Aorta (tissue), 5 donors: ENCODE results near the gene ASTN2. TPM values are rescaled to one million over a fixed set of nuclear protein-coding genes. Genes with fewer than 3 reads are reported as not detected.

Experiments used
- ATAC-seq: fragments of 200-7000 bp; cut with Tn5 transposase; one replicate; pipeline ENCODE4 v1.9.1; 2022; ENCODE audit warnings: moderate library complexity; ENCODE audit not compliant: low FRiP score
- DNase-seq, 2 donors: peaks; one replicate each; pipeline ENCODE4 v3.0.0-alpha.2; 2020
- H3K27ac ChIP-seq, 2 donors: one replicate each; pipeline ENCODE4 v1.5.1; 2013; ENCODE audit warnings: low read length in 2 of 2, mild to moderate bottlenecking in 2 of 2, moderate library complexity in 2 of 2, control low read depth in 1 of 2, inconsistent platforms in 1 of 2, low read depth in 1 of 2
- H3K27me3 ChIP-seq, 2 donors: one replicate each; pipeline ENCODE4 v1.6.1; 2013; ENCODE audit warnings: control low read depth in 1 of 2, low read length in 1 of 2, mild to moderate bottlenecking in 1 of 2, moderate library complexity in 1 of 2; ENCODE audit not compliant: insufficient read depth in 2 of 2, control insufficient read depth in 1 of 2
- H3K36me3 ChIP-seq, 2 donors: one replicate each; pipeline ENCODE4 v1.6.1; 2013; ENCODE audit warnings: control low read depth in 1 of 2, low read length in 1 of 2, mild to moderate bottlenecking in 1 of 2; ENCODE audit not compliant: insufficient read depth in 2 of 2, control insufficient read depth in 1 of 2
- H3K4me1 ChIP-seq, 2 donors: one replicate each; pipeline ENCODE4 v1.6.1; 2013; ENCODE audit warnings: low read length in 2 of 2, control low read depth in 1 of 2, mild to moderate bottlenecking in 1 of 2, moderate library complexity in 1 of 2; ENCODE audit not compliant: insufficient read depth in 2 of 2, control insufficient read depth in 1 of 2
- H3K4me3 ChIP-seq, 2 donors: one replicate each; pipeline ENCODE4 v1.5.1; 2013; ENCODE audit warnings: low read length in 2 of 2, control low read depth in 1 of 2, mild to moderate bottlenecking in 1 of 2
- H3K9me3 ChIP-seq: one replicate; pipeline ENCODE4 v1.6.1; 2013; ENCODE audit warnings: mild to moderate bottlenecking, low read length; ENCODE audit not compliant: control insufficient read depth
- WGBS, 2 donors: extraction: QIAGEN DNeasy Blood & Tissue Kit; methylation state at CpG; one replicate each; pipeline ENCODE4 v1.1.7; 2013; 5-methylcytosine and 5-hydroxymethylcytosine counted together
- intact Hi-C, 2 donors: fragments of 100-400 bp; cut with DNase I; formaldehyde crosslinking; loops; one replicate each; pipeline versions ENCODE4 v1.14.2 to v1.15.0; 2022
- polyA plus RNA-seq, 2 donors: library from polyadenylated mRNA; stranded (reverse); fragments of 200-250 nt; gene quantifications; one replicate each; pipeline ENCODE4 v1.2.3, GENCODE V29; 2013
- total RNA-seq, 2 donors: library from RNA; stranded (reverse); fragmentation: NEBNext Ultra II Directional; extraction: Animal tissue kit (Norgen Biotek cat#: 25700); gene quantifications; one replicate each; pipeline ENCODE4 v1.2.1, GENCODE V29; 2021
- donor health status: healthy with polysubstance abuse.
- donor health status: Bipolar disorder and iron deficiency.
- donor health status: DM: no; HTN: no; CAD: no.
- donor health status: DM: no; HTN: no; CAD: no.
- donor health status: DM: yes; HTN: yes; CAD: no.

Gene ASTN2
- total and polyA plus RNA-seq, 4 donors = 1.0 to 7.5 (median 4.4) TPM

GRCh38 chr9:116574027-116574679 lies 840.7 kb downstream of the ASTN2 start:
- H3K9me3 ChIP-seq = no peaks in the 10 kb centered on the region
- DNase-seq (no peak), ATAC-seq (no peak)
- no peak overlapping the region for H3K4me3 ChIP-seq
- no peaks in the 10 kb centered on the region for H3K27me3 ChIP-seq
- intact Hi-C loops = loop anchor here in 1 of 2 donors (5.0 kb wide), 2 partner anchors 422 to 982 kb away; partner anchors contain the start of gene PAPPA
- H3K27ac ChIP-seq = no peak overlapping the region
- no peaks in the 10 kb centered on the region for H3K36me3 ChIP-seq
- no peaks in the 10 kb centered on the region for H3K4me1 ChIP-seq
- WGBS, 2 donors = 90 to 94% methylated on average over 1 of the region's 1 CpG

DNA sequence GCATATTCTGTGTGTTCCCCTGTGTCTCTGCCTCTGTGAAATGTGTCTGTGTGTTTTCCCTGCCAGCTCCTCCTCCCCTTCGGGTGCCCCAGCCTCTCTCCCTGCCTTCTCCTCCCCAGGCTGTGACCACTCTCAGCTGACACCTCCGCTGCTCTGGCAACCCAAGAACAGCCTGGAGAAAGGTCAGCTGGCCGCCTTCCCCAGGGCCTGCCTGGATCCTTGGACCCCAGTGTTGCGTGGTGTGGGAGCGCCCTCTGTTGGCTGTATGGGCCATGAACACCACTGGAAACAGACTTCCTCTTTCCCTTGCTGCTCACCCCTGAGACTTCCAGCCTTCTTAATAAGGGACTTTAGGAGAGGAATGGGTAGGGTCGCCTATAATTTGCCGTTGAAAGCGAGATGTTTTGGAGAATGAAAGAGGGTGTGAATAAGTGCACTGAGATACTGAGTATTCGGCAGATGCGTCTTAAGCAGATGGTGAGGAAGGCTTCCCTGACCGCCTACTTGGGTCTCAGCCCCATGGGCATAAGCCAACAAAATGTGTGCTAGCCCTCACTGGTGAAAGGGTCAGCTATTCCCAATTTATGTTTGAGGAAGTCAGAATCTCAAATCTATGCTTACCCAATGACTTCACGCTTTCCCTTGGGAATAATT lies 842.6 kb downstream of the ASTN2 start:
- ATAC-seq = peak; percentile 88
- H3K27ac ChIP-seq = no peak overlapping the region
- H3K4me3 ChIP-seq = no peak overlapping the region
- no peaks in the 10 kb centered on the region for H3K36me3 ChIP-seq
- intact Hi-C loops = loop anchor here (2.0 to 5.0 kb wide), 3 partner anchors 420 to 980 kb away; partner anchors contain the start of gene PAPPA (in 1 of the 2)
- no peaks in the 10 kb centered on the region for H3K27me3 ChIP-seq
- WGBS, 2 donors = 25 to 26% methylated on average over 12 of the region's 12 CpGs
- peak; percentile 87 to 93 for DNase-seq
- no peaks in the 10 kb centered on the region for H3K9me3 ChIP-seq
- H3K4me1 ChIP-seq = no peaks in the 10 kb centered on the region

GRCh38 chr9:116569111-116569510 lies 845.7 kb downstream of the ASTN2 start:
- H3K4me3 ChIP-seq = no peak overlapping the region
- ATAC-seq = no peak
- intact Hi-C loops = no loop called here
- no peaks in the 10 kb centered on the region for H3K9me3 ChIP-seq
- no peak for DNase-seq
- H3K27me3 ChIP-seq = no peaks in the 10 kb centered on the region
- H3K4me1 ChIP-seq = no peaks in the 10 kb centered on the region
- H3K27ac ChIP-seq = no peak overlapping the region
- no peaks in the 10 kb centered on the region for H3K36me3 ChIP-seq
- WGBS, 2 donors = 80 to 86% methylated on average over 5 of the region's 5 CpGs

- no peak overlapping the region for H3K27ac ChIP-seq
- 61% methylated on average over 5 of the region's 5 CpGs for WGBS, 2 donors
- no peak overlapping the region for H3K4me3 ChIP-seq
- ATAC-seq (no peak), DNase-seq (no peak)
- no peaks in the 10 kb centered on the region for H3K27me3 ChIP-seq
- no peaks in the 10 kb centered on the region for H3K4me1 ChIP-seq
- intact Hi-C loops = no loop called here
- no peaks in the 10 kb centered on the region for H3K9me3 ChIP-seq
- no peaks in the 10 kb centered on the region for H3K36me3 ChIP-seq
Observed at GRCh38 chr9:116566677-116567488, 848.0 kb downstream of the ASTN2 start.

GRCh38 chr9:116565986-116566385 lies 848.9 kb downstream of the ASTN2 start:
- ATAC-seq (no peak), DNase-seq (no peak)
- H3K4me3 ChIP-seq = no peak overlapping the region
- H3K27me3 ChIP-seq = no peaks in the 10 kb centered on the region
- no peaks in the 10 kb centered on the region for H3K4me1 ChIP-seq
- H3K36me3 ChIP-seq = no peaks in the 10 kb centered on the region
- intact Hi-C loops = no loop called here
- no peaks in the 10 kb centered on the region for H3K9me3 ChIP-seq
- no peak overlapping the region for H3K27ac ChIP-seq

- Histone ChIP-seq H3K4me3 (no peak overlapping the region), H3K9me3 (no peaks in the 10 kb centered on the region), H3K27me3 (no peaks in the 10 kb centered on the region), H3K27ac (no peak overlapping the region), H3K4me1 (no peaks in the 10 kb centered on the region), H3K36me3 (no peaks in the 10 kb centered on the region)
- intact Hi-C loops = no loop called here
- DNase-seq (no peak), ATAC-seq (no peak)
- WGBS, 2 donors = 74 to 94% methylated on average over 3 of the region's 3 CpGs
Observed at GRCh38 chr9:116564266-116564793, 850.5 kb downstream of the ASTN2 start.

GRCh38 chr9:116558818-116559540 lies 855.9 kb downstream of the ASTN2 start:
- H3K27me3 ChIP-seq = no peaks in the 10 kb centered on the region
- H3K9me3 ChIP-seq = no peaks in the 10 kb centered on the region
- intact Hi-C loops = no loop called here
- ATAC-seq (no peak), DNase-seq (no peak)
- no peak overlapping the region for H3K4me3 ChIP-seq
- H3K36me3 ChIP-seq = no peaks in the 10 kb centered on the region
- WGBS, 2 donors = 86 to 96% methylated on average over 5 of the region's 5 CpGs
- no peaks in the 10 kb centered on the region for H3K4me1 ChIP-seq
- no peak overlapping the region for H3K27ac ChIP-seq

GRCh38 chr9:116558035-116558434 lies 856.8 kb downstream of the ASTN2 start:
- no peak overlapping the region for H3K27ac ChIP-seq
- H3K4me3 ChIP-seq = no peak overlapping the region
- H3K9me3 ChIP-seq = no peaks in the 10 kb centered on the region
- DNase-seq (no peak), ATAC-seq (no peak)
- H3K4me1 ChIP-seq = no peaks in the 10 kb centered on the region
- intact Hi-C loops = no loop called here
- no peaks in the 10 kb centered on the region for H3K36me3 ChIP-seq
- H3K27me3 ChIP-seq = no peaks in the 10 kb centered on the region
